ENCODE results near the gene MOB3C. TPM values are rescaled to one million over a fixed set of nuclear protein-coding genes. Genes with fewer than 3 reads are reported as not detected.

Gene MOB3C
- total RNA-seq, 1 donor from 2014 or later, result 33.9 TPM

- no peaks in the 10 kb centered on the region for H3K27me3 ChIP-seq
- intact Hi-C loops (cut with DNase I), result no loop called here
- no peak for DNase-seq (ENCODE audit: extremely low spot score in 2 of 2)
- peaks cover 23% of the 10 kb centered on the region for H3K4me1 ChIP-seq
- no peak overlapping the region for H3K4me3 ChIP-seq
- H3K9me3 ChIP-seq, result no peaks in the 10 kb centered on the region
- H3K36me3 ChIP-seq, result peaks cover 3 to 38% of the 10 kb centered on the region in 2 donors
- no peak for TF ChIP-seq POLR2A (IDR thresholded peaks at IDR 0.05)
- TF ChIP-seq POLR2AphosphoS5 (IDR thresholded peaks at IDR 0.05; ENCODE audit: insufficient read depth in 1 of 2, low read depth in 1 of 2), result no peak
- TF ChIP-seq CTCF (IDR thresholded peaks at IDR 0.05), result no peak
- no peak overlapping the region for H3K27ac ChIP-seq
Observed at GRCh38 chr1:46595127-46595526, 21.5 kb downstream of the MOB3C start.

GRCh38 chr1:46594063-46594462, 22.5 kb downstream of the MOB3C start:
- no peak for DNase-seq (ENCODE audit: extremely low spot score in 2 of 2)
- Histone ChIP-seq H3K27ac (no peak overlapping the region), H3K9me3 (no peaks in the 10 kb centered on the region), H3K36me3 (peaks cover 3 to 46% of the 10 kb centered on the region in 2 donors), H3K4me1 (peaks cover 13% of the 10 kb centered on the region), H3K27me3 (no peaks in the 10 kb centered on the region), H3K4me3 (no peak overlapping the region)
- TF ChIP-seq CTCF (IDR thresholded peaks at IDR 0.05) (no peak), POLR2AphosphoS5 (IDR thresholded peaks at IDR 0.05; ENCODE audit: insufficient read depth in 1 of 2, low read depth in 1 of 2) (no peak), POLR2A (IDR thresholded peaks at IDR 0.05) (no peak)
- intact Hi-C loops (cut with DNase I), result no loop called here

GRCh38 chr1:46592823-46593222, 23.8 kb downstream of the MOB3C start:
- intact Hi-C loops (cut with DNase I), result no loop called here
- no peak overlapping the region for H3K4me3 ChIP-seq
- H3K27ac ChIP-seq, result no peak overlapping the region
- no peak for DNase-seq (ENCODE audit: extremely low spot score in 2 of 2)
- H3K9me3 ChIP-seq, result no peaks in the 10 kb centered on the region
- peaks cover 3 to 49% of the 10 kb centered on the region in 2 donors for H3K36me3 ChIP-seq
- peaks cover 8% of the 10 kb centered on the region for H3K4me1 ChIP-seq
- no peaks in the 10 kb centered on the region for H3K27me3 ChIP-seq
- TF ChIP-seq POLR2AphosphoS5 (IDR thresholded peaks at IDR 0.05; ENCODE audit: insufficient read depth in 1 of 2, low read depth in 1 of 2) (no peak), CTCF (IDR thresholded peaks at IDR 0.05) (no peak), POLR2A (IDR thresholded peaks at IDR 0.05) (no peak)

GRCh38 chr1:46589529-46589928, 27.1 kb downstream of the MOB3C start:
- H3K9me3 ChIP-seq, result no peaks in the 10 kb centered on the region
- no peaks in the 10 kb centered on the region for H3K27me3 ChIP-seq
- peaks cover 3 to 61% of the 10 kb centered on the region in 2 donors for H3K36me3 ChIP-seq
- H3K27ac ChIP-seq, result no peak overlapping the region
- H3K4me1 ChIP-seq, result no peaks in the 10 kb centered on the region
- no peak for DNase-seq (ENCODE audit: extremely low spot score in 2 of 2)
- H3K4me3 ChIP-seq, result no peak overlapping the region
- intact Hi-C loops (cut with DNase I), result no loop called here
- TF ChIP-seq CTCF (IDR thresholded peaks at IDR 0.05) (no peak), POLR2AphosphoS5 (IDR thresholded peaks at IDR 0.05; ENCODE audit: insufficient read depth in 1 of 2, low read depth in 1 of 2) (no peak), POLR2A (IDR thresholded peaks at IDR 0.05) (no peak)

- no peak overlapping the region for H3K27ac ChIP-seq
Observed at GRCh38 chr1:46587069-46587468, 29.5 kb downstream of the MOB3C start.

More at GRCh38 chr1:46587069-46587468, 29.5 kb downstream of the MOB3C start:
- Histone ChIP-seq H3K9me3 (no peaks in the 10 kb centered on the region), H3K4me1 (no peaks in the 10 kb centered on the region), H3K36me3 (peaks cover 0 to 67% of the 10 kb centered on the region in 2 donors), H3K4me3 (no peak overlapping the region), H3K27me3 (no peaks in the 10 kb centered on the region)
- DNase-seq (ENCODE audit: extremely low spot score in 2 of 2), result no peak
- intact Hi-C loops (cut with DNase I), result no loop called here
- no peak for TF ChIP-seq POLR2AphosphoS5 (IDR thresholded peaks at IDR 0.05; ENCODE audit: insufficient read depth in 1 of 2, low read depth in 1 of 2)
- no peak for TF ChIP-seq POLR2A (IDR thresholded peaks at IDR 0.05)
- no peak for TF ChIP-seq CTCF (IDR thresholded peaks at IDR 0.05)

Measured in vagina (tissue), 2 donors.